PC-3 (cell line): ENCODE measurements around the gene TRABD. TPM values are rescaled to one million over a fixed set of nuclear protein-coding genes. Genes with fewer than 3 reads are reported as not detected.

Source experiments
- ATAC-seq: fragments of 200-7000 bp; cut with Tn5 transposase; 2 replicates; pipeline ENCODE4 v1.9.1; 2020; ENCODE audit warnings: mild to moderate bottlenecking, moderate library complexity
- BruUV-seq: library from RNA; stranded (reverse); fragments of 400-500 nt; replicated peaks from 2 replicates; lab custom pipeline; 2021; lab: Mats Ljungman, UMichigan
- CTCF ChIA-PET: fragments of 300-600 bp; sonication (Branson Sonifier 250); formaldehyde crosslinking; loops from one replicate; lab custom pipeline; 2022; ENCODE audit warnings: antibody characterized with exemption; lab: Charles Lee
- POLR2A ChIA-PET: fragments of 300-600 bp; sonication (Branson Sonifier 250); formaldehyde crosslinking; loops from one replicate; lab custom pipeline; 2022; ENCODE audit warnings: antibody characterized with exemption; ENCODE audit not compliant: unreplicated experiment; lab: Charles Lee
- DNase-seq: peaks from one replicate; pipeline ENCODE4 v3.0.0-alpha.2; 2015
- H2AFZ ChIP-seq: fragments of 300-600 bp; sonication (generic); 2 replicates; pipeline ENCODE4 v1.6.0; 2016; ENCODE audit warnings: antibody characterized with exemption, low read length
- H3F3A ChIP-seq: fragments of 300-600 bp; sonication (generic); one replicate; pipeline ENCODE4 v1.6.0; 2017; ENCODE audit warnings: antibody characterized with exemption, low read length, control low read depth, mild to moderate bottlenecking; ENCODE audit not compliant: unreplicated experiment
- H3K27ac ChIP-seq: fragments of 300-600 bp; sonication (generic); 2 replicates; pipeline ENCODE4 v1.5.1; 2016; ENCODE audit warnings: mild to moderate bottlenecking, low read length
- H3K27me3 ChIP-seq: fragments of 300-600 bp; sonication (generic); 2 replicates; pipeline ENCODE4 v1.6.1; 2016; ENCODE audit warnings: low read length, mixed read lengths
- H3K36me3 ChIP-seq: fragments of 300-600 bp; sonication (generic); 2 replicates; pipeline ENCODE4 v1.6.1; 2016; ENCODE audit warnings: low read depth, mixed run types, low read length, mixed read lengths
- H3K4me1 ChIP-seq: fragments of 300-600 bp; sonication (generic); 2 replicates; pipeline ENCODE4 v1.5.1; 2016; ENCODE audit warnings: low read length; ENCODE audit not compliant: insufficient read depth
- H3K4me2 ChIP-seq: fragments of 300-600 bp; sonication (generic); 2 replicates; pipeline ENCODE4 v1.6.0; 2016; ENCODE audit warnings: low read length
- H3K4me3 ChIP-seq: fragments of 300-600 bp; sonication (generic); 2 replicates; pipeline ENCODE4 v1.5.1; 2016; ENCODE audit warnings: mild to moderate bottlenecking, low read length, mixed read lengths
- H3K79me2 ChIP-seq: fragments of 300-600 bp; sonication (generic); 2 replicates; pipeline ENCODE4 v1.6.1; 2017; ENCODE audit warnings: low read length, mixed read lengths
- H3K9ac ChIP-seq: fragments of 300-600 bp; sonication (generic); 2 replicates; pipeline ENCODE4 v1.6.0; 2016; ENCODE audit warnings: mild to moderate bottlenecking, low read length
- H3K9me2 ChIP-seq: fragments of 300-600 bp; sonication (generic); replicated peaks from 2 replicates; pipeline ENCODE4 v1.6.1; 2016; ENCODE audit warnings: mixed run types, low read length, mixed read lengths
- H3K9me3 ChIP-seq: fragments of 300-600 bp; sonication (generic); 2 replicates; pipeline ENCODE4 v1.6.1; 2016; ENCODE audit warnings: low read length, mixed read lengths
- H4K20me1 ChIP-seq: fragments of 300-600 bp; sonication (generic); 2 replicates; pipeline ENCODE4 v1.6.1; 2016; ENCODE audit warnings: low read length, mixed read lengths
- CTCF ChIP-seq: fragments of 300-600 bp; sonication (generic); conservative IDR thresholded peaks from 2 replicates; pipeline ENCODE4 v1.5.1; 2017; ENCODE audit warnings: antibody characterized with exemption, low read depth, mild to moderate bottlenecking, low read length
- EZH2 ChIP-seq: fragments of 300-600 bp; sonication (generic); IDR thresholded peaks from one replicate; pipeline ENCODE4 v1.6.1; 2017; ENCODE audit warnings: antibody characterized with exemption, mild to moderate bottlenecking, low read length; ENCODE audit not compliant: unreplicated experiment
- EZH2phosphoT487 ChIP-seq: fragments of 300-600 bp; sonication (generic); IDR thresholded peaks from 2 replicates; pipeline ENCODE4 v1.6.1; 2018; ENCODE audit warnings: mild to moderate bottlenecking, antibody characterized with exemption, low read length, borderline replicate concordance
- intact Hi-C: fragments of 100-400 bp; cut with micrococcal nuclease; formaldehyde crosslinking; loops from 2 replicates; pipeline ENCODE4 v1.9.0; 2023
- total RNA-seq: library from RNA; depleted of rRNA; stranded (reverse); fragments of >200 nt; gene quantifications from 2 replicates; pipeline ENCODE4 v1.2.3, GENCODE V29; 2014

TRABD gene
- total RNA-seq, 1 experiment from 2014 or later = 53.4 TPM

GRCh38 chr22:50218153-50218995 lies 32.7 kb downstream of the TRABD start:
- Histone ChIP-seq H3K4me2 (no peak overlapping the region), H3K9me3 (no peaks in the 10 kb centered on the region), H3F3A (no peaks in the 10 kb centered on the region), H3K27ac (no peak overlapping the region), H4K20me1 (no peaks in the 10 kb centered on the region), H3K79me2 (no peaks in the 10 kb centered on the region), H3K27me3 (no peaks in the 10 kb centered on the region), H3K36me3 (peaks cover 5% of the 10 kb centered on the region; the same call in 1 of the 2 replicates), H3K4me1 (no peaks in the 10 kb centered on the region), H3K9ac (no peak overlapping the region), H2AFZ (no peak overlapping the region), H3K4me3 (no peak overlapping the region), H3K9me2 (no peaks in the 10 kb centered on the region)
- POLR2A ChIA-PET = no interaction called here
- intact Hi-C loops = no loop called here
- no peak for DNase-seq
- CTCF ChIA-PET = no interaction called here
- no TSS peak for BruUV-seq
- ATAC-seq = no peak; the same call in 1 of the 2 replicates
- TF ChIP-seq EZH2phosphoT487 (no peak), CTCF (no peak), EZH2 (no peak)

GRCh38 chr22:50218996-50219727 lies 33.4 kb downstream of the TRABD start:
- H3K4me3 ChIP-seq = no peak overlapping the region
- no peaks in the 10 kb centered on the region for H3K27me3 ChIP-seq
- BruUV-seq = no TSS peak
- intact Hi-C loops = no loop called here
- ATAC-seq = peak; percentile 51
- no peaks in the 10 kb centered on the region for H4K20me1 ChIP-seq
- H3F3A ChIP-seq = no peaks in the 10 kb centered on the region
- TF ChIP-seq CTCF (no peak), EZH2 (no peak), EZH2phosphoT487 (no peak)
- no peaks in the 10 kb centered on the region for H3K9me2 ChIP-seq
- DNase-seq = peak; percentile 51
- H3K4me2 ChIP-seq = no peak overlapping the region
- H3K9ac ChIP-seq = no peak overlapping the region
- no peak overlapping the region for H2AFZ ChIP-seq
- H3K27ac ChIP-seq = no peak overlapping the region
- ChIA-PET POLR2A (no interaction called here), CTCF (no interaction called here)
- no peaks in the 10 kb centered on the region for H3K9me3 ChIP-seq
- peaks cover 5% of the 10 kb centered on the region; the same call in 1 of the 2 replicates for H3K36me3 ChIP-seq
- no peaks in the 10 kb centered on the region for H3K79me2 ChIP-seq
- H3K4me1 ChIP-seq = no peaks in the 10 kb centered on the region
